GM19023 (cell line): Measurements from ENCODE around the gene CERS4.
"Not testable (repeated sequence)": the region's sequence is repeated elsewhere in the genome, so short reads cannot be mapped to it uniquely, and the experiment has no call there.

Source experiments
- ATAC-seq: cut with Tn5 transposase; IDR thresholded peaks from one replicate; pipeline ENCODE4 v1.9.1; 2021; ENCODE audit warnings: mild to moderate bottlenecking, moderate library complexity; ENCODE audit not compliant: unreplicated experiment

CERS4 gene

GRCh38 chr19:8209462-8210378, 550 bp downstream of the CERS4 start:
- peak; percentile 74 for ATAC-seq

- ATAC-seq = no peak
Measured at GRCh38 chr19:8210421-8211101, 1.4 kb downstream of the CERS4 start.

- ATAC-seq = no peak
Measured at GRCh38 chr19:8212212-8212611, 3.0 kb downstream of the CERS4 start.

- no peak for ATAC-seq
Measured at GRCh38 chr19:8212916-8213315, 3.7 kb downstream of the CERS4 start.

- ATAC-seq = no peak
Measured at GRCh38 chr19:8213827-8214672, 4.9 kb downstream of the CERS4 start.

- ATAC-seq = no peak
Measured at GRCh38 chr19:8214802-8215201, 5.6 kb downstream of the CERS4 start.

GRCh38 chr19:8215783-8216182, 6.6 kb downstream of the CERS4 start:
- no peak for ATAC-seq

GRCh38 chr19:8216357-8216756, 7.2 kb downstream of the CERS4 start:
- no peak for ATAC-seq

GRCh38 chr19:8218127-8218526, 9.0 kb downstream of the CERS4 start:
- ATAC-seq = not testable (repeated sequence)

- ATAC-seq = no peak
Measured at GRCh38 chr19:8220481-8220880, 11.3 kb downstream of the CERS4 start.

GRCh38 chr19:8221161-8221560, 12.0 kb downstream of the CERS4 start:
- no peak for ATAC-seq

- ATAC-seq = not testable (repeated sequence)
Measured at GRCh38 chr19:8223442-8223841, 14.3 kb downstream of the CERS4 start.

- ATAC-seq = no peak
Measured at GRCh38 chr19:8224394-8225145, 15.4 kb downstream of the CERS4 start.

GRCh38 chr19:8231073-8231604, 22.0 kb downstream of the CERS4 start:
- no peak for ATAC-seq

- ATAC-seq = no peak
Measured at GRCh38 chr19:8233370-8233769, 24.2 kb downstream of the CERS4 start.

GRCh38 chr19:8237026-8237425, 27.9 kb downstream of the CERS4 start:
- ATAC-seq = no peak

- ATAC-seq = no peak
Measured at GRCh38 chr19:8238251-8238650, 29.1 kb downstream of the CERS4 start.

GRCh38 chr19:8239528-8240273, 30.5 kb downstream of the CERS4 start:
- no peak for ATAC-seq
